GM12865 (cell line): ENCODE data around the gene MARCHF10.

ENCODE experiments used
- DNase-seq: peaks from one replicate; pipeline ENCODE4 v3.0.0; 2010; ENCODE audit warnings: low read depth
- H3K4me3 ChIP-seq: 2 replicates; pipeline ENCODE4 v1.5.1; 2011; ENCODE audit warnings: mild to moderate bottlenecking, low read depth, low read length, control low read depth
- TF ChIP-seq, protein P1 (sequence below): IDR thresholded peaks from 2 replicates; pipeline ENCODE4 v1.5.1; 2011; ENCODE audit warnings: low read length, control low read depth, low read depth, inconsistent platforms; ENCODE audit not compliant: insufficient read depth; ENCODE audit errors: missing control alignments

MARCHF10 gene

DNA sequence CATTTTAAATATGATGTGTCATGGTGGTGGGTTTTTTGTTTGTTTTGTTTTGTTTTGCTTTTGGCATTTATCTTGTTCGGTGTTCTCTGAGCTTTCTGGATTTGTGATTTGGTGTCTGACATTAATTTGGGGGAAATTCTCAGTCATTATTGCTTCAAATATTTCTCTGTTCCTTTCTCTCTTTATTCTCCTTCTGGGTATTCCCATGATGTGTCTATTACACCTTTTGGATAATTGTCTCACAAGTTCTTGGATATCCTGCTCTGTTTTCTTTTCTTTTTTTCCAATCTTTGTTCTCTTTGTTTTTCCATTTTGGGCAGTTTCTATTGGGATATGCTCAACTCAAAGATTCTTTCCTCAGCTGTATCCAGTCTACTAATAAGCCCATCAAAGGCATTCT lies 88.5 kb downstream of the MARCHF10 start:
- TF ChIP-seq, protein P1, sequence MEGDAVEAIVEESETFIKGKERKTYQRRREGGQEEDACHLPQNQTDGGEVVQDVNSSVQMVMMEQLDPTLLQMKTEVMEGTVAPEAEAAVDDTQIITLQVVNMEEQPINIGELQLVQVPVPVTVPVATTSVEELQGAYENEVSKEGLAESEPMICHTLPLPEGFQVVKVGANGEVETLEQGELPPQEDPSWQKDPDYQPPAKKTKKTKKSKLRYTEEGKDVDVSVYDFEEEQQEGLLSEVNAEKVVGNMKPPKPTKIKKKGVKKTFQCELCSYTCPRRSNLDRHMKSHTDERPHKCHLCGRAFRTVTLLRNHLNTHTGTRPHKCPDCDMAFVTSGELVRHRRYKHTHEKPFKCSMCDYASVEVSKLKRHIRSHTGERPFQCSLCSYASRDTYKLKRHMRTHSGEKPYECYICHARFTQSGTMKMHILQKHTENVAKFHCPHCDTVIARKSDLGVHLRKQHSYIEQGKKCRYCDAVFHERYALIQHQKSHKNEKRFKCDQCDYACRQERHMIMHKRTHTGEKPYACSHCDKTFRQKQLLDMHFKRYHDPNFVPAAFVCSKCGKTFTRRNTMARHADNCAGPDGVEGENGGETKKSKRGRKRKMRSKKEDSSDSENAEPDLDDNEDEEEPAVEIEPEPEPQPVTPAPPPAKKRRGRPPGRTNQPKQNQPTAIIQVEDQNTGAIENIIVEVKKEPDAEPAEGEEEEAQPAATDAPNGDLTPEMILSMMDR: no peak
- DNase-seq: no peak
- no peak overlapping the region for H3K4me3 ChIP-seq

DNA sequence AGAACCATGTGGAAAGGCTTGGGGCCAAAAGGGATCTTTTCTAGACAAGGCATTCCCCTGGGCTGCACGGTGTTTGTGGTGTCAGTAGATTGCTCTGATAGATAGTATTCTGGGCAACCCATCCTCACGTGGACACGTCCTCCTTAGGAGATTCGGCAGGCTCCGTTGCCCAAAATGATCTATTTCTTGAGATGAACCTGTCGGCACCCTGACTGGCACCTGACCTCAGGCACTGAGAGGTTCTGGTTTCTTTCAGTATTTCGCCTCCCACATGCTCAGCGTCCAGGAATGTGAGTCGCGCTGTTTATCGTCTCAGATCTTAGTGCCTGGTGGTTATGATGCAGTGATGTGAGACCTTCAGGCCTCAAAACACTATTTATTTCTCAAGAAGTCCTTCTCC lies 89.7 kb downstream of the MARCHF10 start:
- H3K4me3 ChIP-seq: no peak overlapping the region
- no peak for DNase-seq
- TF ChIP-seq, protein P1: no peak

DNA sequence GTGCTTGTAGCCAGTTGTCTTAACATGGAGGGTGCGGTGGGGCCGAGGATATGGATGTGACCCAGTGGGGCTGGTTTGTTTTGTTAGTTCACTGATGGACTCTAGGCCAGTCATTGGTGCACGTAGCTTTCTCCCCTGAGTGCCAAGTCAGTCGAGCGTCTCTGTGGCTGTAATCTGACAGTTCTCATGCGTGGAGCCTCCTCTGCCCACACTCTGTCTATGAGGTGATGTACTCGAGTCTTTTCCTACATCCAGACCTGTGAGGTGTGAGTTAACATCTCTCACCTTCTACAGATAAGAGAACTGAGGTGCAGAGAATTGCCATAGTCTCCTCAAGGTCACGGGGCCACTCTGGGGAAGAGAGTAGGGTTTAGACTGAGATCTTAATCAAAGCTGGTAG lies 90.2 kb downstream of the MARCHF10 start:
- DNase-seq: no peak

DNA sequence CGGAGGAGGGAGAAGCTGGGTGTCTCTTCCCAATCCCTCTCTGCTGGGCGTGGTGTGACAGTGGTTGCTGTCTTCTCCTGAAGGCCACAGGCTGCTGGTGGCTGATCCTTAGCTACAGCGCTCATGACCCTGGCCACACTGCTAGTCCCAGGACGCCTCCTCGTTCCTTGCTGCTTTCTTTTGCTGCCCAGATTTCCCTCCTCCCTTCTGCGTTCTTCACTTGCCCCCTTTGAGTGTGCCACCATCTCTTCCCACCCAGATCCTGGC lies 90.6 kb downstream of the MARCHF10 start:
- DNase-seq: no peak
- H3K4me3 ChIP-seq: no peak overlapping the region
- TF ChIP-seq, protein P1: no peak

More for the DNA sequence above, 90.2 kb downstream of the MARCHF10 start:
- no peak overlapping the region for H3K4me3 ChIP-seq
- TF ChIP-seq, protein P1: no peak

DNA sequence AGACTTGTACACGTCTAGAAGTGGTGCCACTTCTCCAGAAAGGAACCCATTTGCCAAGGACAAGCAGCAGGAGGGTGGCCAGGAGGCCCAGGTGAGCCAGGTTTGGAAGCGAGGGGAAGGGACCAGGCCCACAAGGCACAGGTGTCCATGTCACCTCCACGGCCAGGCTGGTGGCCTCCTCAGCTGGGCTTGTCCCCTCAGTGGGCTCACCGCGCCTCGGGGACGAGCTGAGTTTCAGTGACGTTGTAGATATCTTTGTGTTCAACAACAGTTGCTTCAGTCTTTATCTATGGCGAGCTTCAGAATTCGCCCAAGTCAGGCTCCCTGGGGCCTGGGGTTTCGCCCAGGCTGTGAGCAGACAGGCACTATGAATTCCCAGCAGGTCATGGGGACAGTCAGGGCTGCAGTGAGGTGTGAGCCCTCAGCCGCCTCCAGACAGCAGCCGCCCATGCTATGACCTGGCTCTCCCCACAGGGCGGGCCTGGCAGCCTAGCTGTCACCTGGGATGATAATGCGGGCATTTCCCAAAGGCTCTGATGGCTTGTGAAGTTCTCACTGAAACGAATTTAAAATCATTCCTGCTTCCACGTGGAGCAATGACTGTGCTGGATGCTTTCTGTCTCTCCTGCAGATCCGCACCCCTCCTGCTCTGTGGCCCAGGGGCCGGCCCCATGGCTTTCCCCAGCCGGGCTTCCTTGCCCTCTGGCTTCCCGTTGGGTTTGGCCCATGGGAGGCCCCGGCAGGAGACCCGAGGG lies 91.1 kb downstream of the MARCHF10 start:
- TF ChIP-seq, protein P1: no peak
- H3K4me3 ChIP-seq: no peak overlapping the region
- DNase-seq: no peak

DNA sequence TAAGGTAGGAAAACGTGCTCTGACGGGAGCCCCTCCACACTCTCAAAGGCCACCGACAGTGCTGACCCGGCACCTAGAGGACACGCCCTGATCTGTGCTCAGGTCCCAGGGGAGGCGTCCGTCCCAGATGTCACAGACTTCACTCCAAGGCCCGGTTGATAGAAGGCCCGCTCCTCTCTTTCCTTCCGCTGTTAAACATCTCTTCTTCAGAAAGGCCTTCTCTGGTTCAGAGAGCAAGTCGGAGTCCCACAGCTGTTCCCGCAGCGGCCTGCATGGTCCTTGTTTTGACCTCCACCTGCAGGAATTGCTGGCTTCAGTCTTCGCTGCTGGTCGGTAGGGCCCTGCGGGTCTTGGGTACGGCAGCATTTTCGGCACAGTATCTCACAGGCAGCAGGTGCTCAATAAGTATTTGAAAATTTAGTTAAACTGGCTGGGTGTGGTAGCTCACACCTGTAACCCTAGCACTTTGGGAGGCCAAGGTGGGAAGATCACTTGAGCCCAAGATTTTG lies 92.2 kb downstream of the MARCHF10 start:
- TF ChIP-seq, protein P1: no peak
- DNase-seq: no peak
- H3K4me3 ChIP-seq: no peak overlapping the region
